ENCODE measurements around the gene CHMP1A. TPM values are rescaled to one million over a fixed set of nuclear protein-coding genes. Genes with fewer than 3 reads are reported as not detected.
"Not testable (repeated sequence)": the region's sequence is repeated elsewhere in the genome, so short reads cannot be mapped to it uniquely, and the experiment has no call there.

CHMP1A gene
- total RNA-seq, 1 experiment from 2014 or later = 158 TPM

DNA sequence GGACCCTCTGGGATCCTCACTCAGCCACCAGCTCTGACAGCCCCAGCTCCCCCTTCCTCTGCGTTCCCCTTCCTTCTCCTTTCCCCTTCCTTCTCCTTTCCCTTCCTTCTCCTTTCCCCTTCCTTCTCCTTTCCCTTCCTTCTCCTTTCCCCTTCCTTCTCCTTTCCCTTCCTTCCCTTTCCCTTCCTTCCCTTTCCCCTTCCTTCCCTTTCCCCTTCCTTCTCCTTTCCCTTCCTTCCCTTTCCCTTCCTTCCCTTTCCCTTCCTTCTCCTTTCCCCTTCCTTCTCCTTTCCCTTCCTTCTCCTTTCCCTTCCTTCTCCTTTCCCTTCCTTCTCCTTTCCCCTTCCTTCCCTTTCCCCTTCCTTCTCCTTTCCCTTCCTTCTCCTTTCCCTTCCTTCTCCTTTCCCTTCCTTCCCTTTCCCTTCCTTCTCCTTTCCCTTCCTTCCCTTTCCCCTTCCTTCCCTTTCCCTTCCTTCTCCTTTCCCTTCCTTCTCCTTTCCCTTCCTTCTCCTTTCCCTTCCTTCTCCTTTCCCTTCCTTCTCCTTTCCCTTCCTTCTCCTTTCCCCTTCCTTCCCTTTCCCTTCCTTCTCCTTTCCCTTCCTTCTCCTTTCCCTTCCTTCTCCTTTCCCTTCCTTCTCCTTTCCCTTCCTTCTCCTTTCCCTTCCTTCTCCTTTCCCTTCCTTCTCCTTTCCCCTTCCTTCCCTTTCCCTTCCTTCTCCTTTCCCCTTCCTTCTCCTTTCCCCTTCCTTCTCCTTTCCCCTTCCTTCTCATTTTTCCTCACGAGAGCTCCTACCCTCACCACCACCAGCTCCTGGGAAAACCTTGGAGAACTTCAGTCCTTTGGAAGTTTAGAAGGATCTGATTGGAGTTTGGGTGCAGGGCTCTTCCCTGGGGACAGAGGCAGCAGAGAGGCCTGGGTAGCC, 22.8 kb downstream of the CHMP1A start:
- BruUV-seq (replicated peaks); RAD21 ChIA-PET (ENCODE audit: low non-redundant PET in 1 of 2, low total read pairs in 2 of 2, uncharacterized antibody in 2 of 2, unreplicated experiment in 2 of 2); H3K4me2 ChIP-seq (ENCODE audit: low read length); H4K20me1 ChIP-seq (ENCODE audit: insufficient read depth); H3K9me2 ChIP-seq (ENCODE audit: insufficient read depth); H2AFZ ChIP-seq (ENCODE audit: low read depth, low read length, poor library complexity, severe bottlenecking); H3K9me3 ChIP-seq (ENCODE audit: control insufficient read depth in 1 of 2, insufficient read depth in 1 of 2, low read depth in 1 of 2, low read length in 2 of 2); H3K36me3 ChIP-seq (ENCODE audit: control insufficient read depth in 1 of 2, insufficient read depth in 2 of 2, low read length in 2 of 2); H3K9ac ChIP-seq (ENCODE audit: low read length); intact Hi-C loops (cut with micrococcal nuclease); H3K27ac ChIP-seq (ENCODE audit: low read depth, low read length); ATAC-seq; POLR2A ChIA-PET; H3K4me3 ChIP-seq (replicated peaks in 1 of 2; ENCODE audit: low read depth in 1 of 2, low read length in 2 of 2); DNase-seq (ENCODE audit: low read depth, low spot score); H3K79me2 ChIP-seq (ENCODE audit: insufficient read depth, low read length): not testable (repeated sequence)
- CTCF ChIA-PET = interaction anchor here (1.2 to 1.9 kb wide), 2 partner anchors 66 to 70 kb away, joined by 3 to 5 read pairs; no protein-coding TSS in a partner anchor
- H3K27me3 ChIP-seq (ENCODE audit: insufficient read depth, low read length) = peaks cover 17% of the 10 kb centered on the region
- H3K4me1 ChIP-seq (ENCODE audit: control insufficient read depth in 1 of 2, insufficient read depth in 2 of 2, low read length in 2 of 2) = peaks cover 13 to 22% of the 10 kb centered on the region in 2 experiments

- peak overlapping the region; percentile 73 for H3K4me2 ChIP-seq (ENCODE audit: low read length)
- H3K36me3 ChIP-seq (ENCODE audit: control insufficient read depth in 1 of 2, insufficient read depth in 2 of 2, low read length in 2 of 2) = no peaks in the 10 kb centered on the region
- H2AFZ ChIP-seq (ENCODE audit: low read depth, low read length, poor library complexity, severe bottlenecking) = no peak overlapping the region
- no peaks in the 10 kb centered on the region for H3K79me2 ChIP-seq (ENCODE audit: insufficient read depth, low read length)
- no TSS peak for BruUV-seq (replicated peaks)
- H3K4me3 ChIP-seq (replicated peaks in 1 of 2; ENCODE audit: low read depth in 1 of 2, low read length in 2 of 2) = peak overlapping the region; percentile 24 to 41
- CTCF ChIA-PET = interaction anchor here (0.9 to 2.3 kb wide), 3 partner anchors 18 to 68 kb away, joined by 5 to 16 read pairs (median 5); no protein-coding TSS in a partner anchor
- H3K9ac ChIP-seq (ENCODE audit: low read length) = peak overlapping the region; percentile 28
- TF ChIP-seq CBX3 (IDR thresholded peaks at IDR 0.05; ENCODE audit: low read depth) = no peak
- TF ChIP-seq YY1 (IDR thresholded peaks at IDR 0.05; ENCODE audit: extremely low read depth, insufficient replicate concordance, low read depth, low read length) = peak; percentile 5
- peak; percentile 36; the same call in 1 of the 2 replicates for TF ChIP-seq POLR2AphosphoS5 (IDR thresholded peaks at IDR 0.05; ENCODE audit: low read depth, low read length)
- TF ChIP-seq, protein P1, sequence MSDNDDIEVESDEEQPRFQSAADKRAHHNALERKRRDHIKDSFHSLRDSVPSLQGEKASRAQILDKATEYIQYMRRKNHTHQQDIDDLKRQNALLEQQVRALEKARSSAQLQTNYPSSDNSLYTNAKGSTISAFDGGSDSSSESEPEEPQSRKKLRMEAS (IDR thresholded peaks at IDR 0.05) = peak; percentile 83
- TF ChIP-seq ZFX (IDR thresholded peaks at IDR 0.05) = no peak
- no peak for TF ChIP-seq EZH2phosphoT487 (IDR thresholded peaks at IDR 0.05; ENCODE audit: borderline replicate concordance)
- DNase-seq (ENCODE audit: low read depth, low spot score) = peak; percentile 21
- H3K4me1 ChIP-seq (ENCODE audit: control insufficient read depth in 1 of 2, insufficient read depth in 2 of 2, low read length in 2 of 2) = peaks cover 13 to 22% of the 10 kb centered on the region in 2 experiments
- POLR2A ChIA-PET = interaction anchor here (1.1 to 1.4 kb wide), 2 partner anchors 24 to 67 kb away, joined by 3 to 4 read pairs; no protein-coding TSS in a partner anchor
- H4K20me1 ChIP-seq (ENCODE audit: insufficient read depth) = no peaks in the 10 kb centered on the region
- intact Hi-C loops (cut with micrococcal nuclease) = no loop called here
- no peak overlapping the region; the same call in 1 of the 2 replicates for H3K27ac ChIP-seq (ENCODE audit: low read depth, low read length)
- ATAC-seq = peak; percentile 81
- no peaks in the 10 kb centered on the region for H3K9me2 ChIP-seq (ENCODE audit: insufficient read depth)
- RAD21 ChIA-PET (ENCODE audit: low non-redundant PET in 1 of 2, low total read pairs in 2 of 2, uncharacterized antibody in 2 of 2, unreplicated experiment in 2 of 2) = interaction anchor here in 1 of 2 experiments (0.5 to 0.6 kb wide), 2 partner anchors 20 to 38 kb away, joined by 3 to 4 read pairs; no protein-coding TSS in a partner anchor
- peaks cover 0 to 8% of the 10 kb centered on the region in 2 experiments; a peak in 1 of 4 replicates for H3K9me3 ChIP-seq (ENCODE audit: control insufficient read depth in 1 of 2, insufficient read depth in 1 of 2, low read depth in 1 of 2, low read length in 2 of 2)
- H3K27me3 ChIP-seq (ENCODE audit: insufficient read depth, low read length) = peaks cover 17% of the 10 kb centered on the region
Observed at GRCh38 chr16:89633064-89633631, 24.4 kb downstream of the CHMP1A start.

All from HCT116 (cell line).